Endothelial cell of umbilical vein (primary cell): ENCODE results near the gene DPEP3. TPM values are rescaled to one million over a fixed set of nuclear protein-coding genes. Genes with fewer than 3 reads are reported as not detected.

Experiments used
- BruUV-seq: library from RNA; stranded (reverse); fragments of 400-500 nt; replicated peaks from 2 replicates; lab custom pipeline; 2021; lab: Mats Ljungman, UMichigan
- CTCF ChIA-PET: fragments of 300-600, 350-600 bp; sonication (Branson Sonifier 250); formaldehyde crosslinking; loops from one replicate; lab custom pipeline; 2021; ENCODE audit warnings: antibody characterized with exemption, inconsistent platforms; lab: Charles Lee
- POLR2A ChIA-PET: fragments of 300-600, 350-600 bp; sonication (Branson Sonifier 250); formaldehyde crosslinking; loops from one replicate; lab custom pipeline; 2021; ENCODE audit warnings: antibody characterized with exemption, inconsistent platforms; lab: Charles Lee
- DNase-seq: peaks from one replicate; pipeline ENCODE4 v3.0.0-alpha.2; 2011; ENCODE audit warnings: low read depth, low spot score
- FAIRE-seq: peaks from 2 replicates; lab custom pipeline; 2011; peaks lifted over from hg19 to GRCh38; lab: Jason Lieb, UNC
- H2AFZ ChIP-seq: 2 replicates; pipeline ENCODE4 v1.6.0; 2012; ENCODE audit warnings: low read depth, low read length, control low read depth, inconsistent platforms
- H3K27ac ChIP-seq: 2 replicates; pipeline ENCODE4 v1.5.1; 2011; ENCODE audit warnings: low read depth, mild to moderate bottlenecking, control low read depth, low read length, moderate library complexity; ENCODE audit not compliant: insufficient read depth
- H3K27me3 ChIP-seq, 2 experiments: 2 replicates each; pipeline versions ENCODE4 v1.6.0 to v1.6.1; 2011; ENCODE audit warnings: low read length in 2 of 2, mixed read lengths in 1 of 2; ENCODE audit not compliant: control insufficient read depth in 2 of 2, insufficient read depth in 2 of 2
- H3K36me3 ChIP-seq, 2 experiments: 2 replicates in 1 of 2; 3 replicates in 1 of 2; pipeline ENCODE4 v1.5.1; 2011; ENCODE audit warnings: low read length in 2 of 2, mild to moderate bottlenecking in 1 of 2, moderate library complexity in 1 of 2; ENCODE audit not compliant: control insufficient read depth in 2 of 2, insufficient read depth in 2 of 2; ENCODE audit errors: extremely low read depth in 1 of 2
- H3K4me1 ChIP-seq: 3 replicates; pipeline ENCODE4 v1.5.1; 2011; ENCODE audit warnings: mild to moderate bottlenecking, low read length; ENCODE audit not compliant: control insufficient read depth, insufficient read depth; ENCODE audit errors: extremely low read depth
- H3K4me2 ChIP-seq: 2 replicates; pipeline ENCODE4 v1.6.1; 2011; ENCODE audit warnings: low read length, control low read depth, mixed read lengths; ENCODE audit not compliant: insufficient read depth
- H3K4me3 ChIP-seq, 3 experiments: fragments of 200-600 bp in 1 of 3; sonication (generic), shearing (Covaris generic) in 1 of 3; replicated peaks in 1 of 3; 2 replicates each; pipeline ENCODE4 v1.5.1; 2011 to 2016; ENCODE audit warnings: control low read depth in 3 of 3, low read length in 3 of 3, mild to moderate bottlenecking in 2 of 3, inconsistent platforms in 1 of 3, low read depth in 1 of 3, moderate library complexity in 1 of 3; ENCODE audit not compliant: insufficient read depth in 1 of 3
- H3K79me2 ChIP-seq: 2 replicates; pipeline ENCODE4 v1.6.0; 2012; ENCODE audit warnings: low read length, inconsistent platforms; ENCODE audit not compliant: control insufficient read depth, insufficient read depth
- H3K9ac ChIP-seq: replicated peaks from 2 replicates; pipeline ENCODE3; 2011; ENCODE audit warnings: low read length, control low read depth; ENCODE audit not compliant: insufficient read depth; ENCODE audit errors: extremely low read depth
- H3K9me1 ChIP-seq: replicated peaks from 3 replicates; pipeline ENCODE4 v1.6.0; 2011; ENCODE audit warnings: mild to moderate bottlenecking, low read length; ENCODE audit not compliant: control insufficient read depth, insufficient read depth; ENCODE audit errors: extremely low read depth
- H3K9me3 ChIP-seq: replicated peaks from 2 replicates; pipeline ENCODE4 v1.5.1; 2012; ENCODE audit warnings: low read length, inconsistent platforms; ENCODE audit not compliant: control insufficient read depth, insufficient read depth
- H4K20me1 ChIP-seq: replicated peaks from 2 replicates; pipeline ENCODE3; 2011; ENCODE audit warnings: mild to moderate bottlenecking, low read length; ENCODE audit not compliant: control insufficient read depth, insufficient read depth; ENCODE audit errors: extremely low read depth
- CTCF ChIP-seq, 2 donors: IDR thresholded peaks; 1 replicate in 1 of 2; 2 replicates in 1 of 2; pipeline ENCODE4 v1.5.1; 2011; ENCODE audit warnings: low read length in 2 of 2, mild to moderate bottlenecking in 2 of 2, moderate library complexity in 2 of 2, control low read depth in 1 of 2, inconsistent platforms in 1 of 2, low read depth in 1 of 2; ENCODE audit not compliant: insufficient read depth in 1 of 2; ENCODE audit errors: extremely low read depth in 1 of 2
- EZH2 ChIP-seq: IDR thresholded peaks from 2 replicates; pipeline ENCODE4 v1.6.1; 2012; ENCODE audit warnings: borderline replicate concordance, low read depth, mild to moderate bottlenecking, moderate library complexity, low read length, inconsistent platforms; ENCODE audit not compliant: severe bottlenecking
- FOS ChIP-seq: IDR thresholded peaks from 2 replicates; pipeline ENCODE4 v1.6.1; 2011; ENCODE audit warnings: mild to moderate bottlenecking, low read length, moderate library complexity, borderline replicate concordance; ENCODE audit not compliant: insufficient read depth
- GATA2 ChIP-seq: IDR thresholded peaks from 2 replicates; pipeline ENCODE4 v1.7.0; 2011; ENCODE audit warnings: low read depth, mild to moderate bottlenecking, moderate library complexity, mixed read lengths, low read length; ENCODE audit not compliant: insufficient read length, insufficient read depth
- JUN ChIP-seq: IDR thresholded peaks from 2 replicates; pipeline ENCODE4 v1.6.1; 2011; ENCODE audit warnings: borderline replicate concordance, low read depth; ENCODE audit not compliant: insufficient read length, insufficient read depth
- MYC ChIP-seq: IDR thresholded peaks from one replicate; pipeline ENCODE4 v1.6.1; 2011; ENCODE audit warnings: mild to moderate bottlenecking, low read depth, low read length
- POLR2A ChIP-seq: IDR thresholded peaks from 2 replicates; pipeline ENCODE4 v1.6.1; 2012; ENCODE audit warnings: low read depth, mild to moderate bottlenecking, control low read depth, low read length
- POLR2AphosphoS5 ChIP-seq: IDR thresholded peaks from 2 replicates; pipeline ENCODE4 v1.6.1; 2012; ENCODE audit warnings: low read depth, mild to moderate bottlenecking, control low read depth, low read length, moderate library complexity; ENCODE audit not compliant: insufficient read depth
- dilution Hi-C: fragments of 300-500 bp; cut with MboI; formaldehyde crosslinking; loops from one replicate; pipeline ENCODE4 v1.15.0; 2019; ENCODE audit warnings: low sequenced_read_pairs; ENCODE audit not compliant: extremely low pct_ligation_motif_present
- intact Hi-C: fragments of 100-400 bp; cut with micrococcal nuclease; formaldehyde crosslinking; loops from one replicate; pipeline ENCODE4 v1.10.0; 2022
- polyA plus RNA-seq, 4 experiments: library from polyadenylated mRNA; depleted of rRNA in 3 of 4; stranded (reverse) in 3 of 4; unstranded in 1 of 4; fragments of >200 nt; gene quantifications; 2 replicates each; pipeline versions ENCODE4 v1.2.1 to v1.2.3, GENCODE V29; 2011 to 2012; ENCODE audit warnings: missing spikeins in 1 of 4
- total RNA-seq: library from RNA; stranded (reverse); gene quantifications from 2 replicates; pipeline ENCODE4 v1.2.3, GENCODE V29; 2021
- TF ChIP-seq, protein P1 (sequence below): IDR thresholded peaks from 2 replicates; pipeline ENCODE4 v1.6.1; 2011; ENCODE audit not compliant: insufficient read depth, insufficient read length

The DPEP3 gene
- total and polyA plus RNA-seq, 2 donors (not counting 3 experiments of a cell fraction or from before 2014, with no cell fraction given) = 0.06 TPM; not detected in 1

DNA sequence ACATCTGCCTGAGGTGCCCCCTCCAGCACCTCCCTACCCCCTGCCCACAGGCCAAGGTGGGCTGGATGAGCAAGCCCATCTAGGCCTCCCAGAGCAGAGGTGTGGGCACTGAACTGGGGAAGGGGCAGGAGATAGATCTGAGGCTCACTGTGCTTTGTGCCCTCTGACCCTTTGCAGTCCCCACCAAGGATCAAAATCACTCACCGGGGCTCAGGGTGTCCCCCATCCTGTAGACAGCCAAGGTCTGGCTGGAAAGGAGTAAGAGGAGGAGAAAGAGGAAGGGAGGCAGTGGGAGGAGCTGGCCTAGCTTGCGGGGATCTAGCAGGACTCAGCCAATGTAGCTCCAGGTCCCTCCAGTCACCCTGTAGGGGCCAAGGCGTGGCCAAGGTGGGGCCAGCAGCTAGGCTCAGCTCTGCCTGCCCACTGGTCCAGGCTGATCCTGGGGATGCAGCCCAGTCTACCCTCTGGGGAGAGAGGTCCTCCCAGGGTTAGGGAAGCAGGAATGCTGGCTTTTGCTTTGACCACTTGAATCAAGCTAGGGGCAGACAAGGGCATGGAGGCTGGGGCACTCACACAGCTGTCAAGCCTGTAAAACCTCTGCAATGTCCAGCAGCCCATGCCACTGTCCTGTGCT lies 13.6 kb downstream of the DPEP3 start:
- POLR2A ChIA-PET = interaction anchor here (0.6 to 1.1 kb wide), 3 partner anchors 31 to 487 kb away, joined by 3 to 5 read pairs (median 4); no protein-coding TSS in a partner anchor
- Histone ChIP-seq H3K9me1 (no peaks in the 10 kb centered on the region), H3K9ac (peak overlapping the region; percentile 2), H2AFZ (no peak overlapping the region), H3K79me2 (peaks cover 52% of the 10 kb centered on the region), H3K27me3 (no peaks in the 10 kb centered on the region), H3K4me2 (peak overlapping the region; percentile 77), H3K36me3 (peaks cover 2 to 10% of the 10 kb centered on the region in 2 experiments), H3K9me3 (no peaks in the 10 kb centered on the region), H3K4me1 (peaks cover 22% of the 10 kb centered on the region), H3K4me3 (peak overlapping the region in 2 of 3 experiments; percentile 96 to 97), H4K20me1 (no peaks in the 10 kb centered on the region), H3K27ac (peak overlapping the region; percentile 10)
- DNase-seq = peak; percentile 29
- BruUV-seq = no TSS peak
- peak; percentile 80 for FAIRE-seq
- CTCF ChIA-PET = interaction anchor here (1.0 to 2.2 kb wide), 5 partner anchors 24 to 74 kb away, joined by 3 to 13 read pairs (median 5); partner anchors contain the start of gene PSMB10
- dilution Hi-C loops = no loop called here
- TF ChIP-seq GATA2 (no peak), MYC (no peak), POLR2AphosphoS5 (no peak), FOS (no peak), CTCF (IDR thresholded peaks at IDR 0.05; ENCODE audit: extremely low read depth in 1 of 2, insufficient read depth in 1 of 2, low read depth in 1 of 2, low read length in 2 of 2) (no peak), JUN (no peak), EZH2 (no peak), POLR2A (no peak)
- TF ChIP-seq, protein P1, sequence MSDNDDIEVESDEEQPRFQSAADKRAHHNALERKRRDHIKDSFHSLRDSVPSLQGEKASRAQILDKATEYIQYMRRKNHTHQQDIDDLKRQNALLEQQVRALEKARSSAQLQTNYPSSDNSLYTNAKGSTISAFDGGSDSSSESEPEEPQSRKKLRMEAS = no peak
- intact Hi-C loops = no loop called here
